Measurements from ENCODE around the gene ALX3. TPM values are rescaled to one million over a fixed set of nuclear protein-coding genes. Genes with fewer than 3 reads are reported as not detected.

The ALX3 gene
- total RNA-seq, result not detected

DNA sequence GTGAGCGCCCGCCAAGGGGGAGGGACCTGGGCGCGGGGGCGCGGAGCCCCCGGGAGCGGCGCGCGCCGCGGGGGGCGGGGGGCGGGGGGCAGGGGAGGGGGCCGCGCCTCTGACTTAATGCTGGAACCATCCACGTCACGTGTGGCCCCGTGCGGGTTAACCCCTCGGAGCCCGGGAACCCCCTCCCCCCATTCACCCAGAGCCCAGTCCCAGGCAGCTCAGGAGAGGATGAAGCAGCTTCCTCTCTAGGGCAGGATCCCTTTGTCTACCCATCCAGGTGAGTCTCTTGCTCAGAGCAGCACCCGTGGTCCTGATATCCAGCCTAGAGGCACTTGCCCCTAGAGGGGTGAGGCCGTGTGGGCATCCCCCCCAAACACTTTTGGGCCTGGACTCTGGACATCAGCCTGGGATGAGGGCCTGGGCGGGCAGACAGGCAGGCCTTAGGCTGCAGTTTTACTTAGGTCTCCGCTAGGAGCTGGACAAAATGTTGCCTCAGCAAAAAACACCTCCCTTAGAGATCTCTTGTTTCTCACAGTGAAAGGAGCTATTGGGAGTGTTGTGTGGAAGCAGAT, at the start of gene ALX3:
Gene ALX3 (minus strand): TSS at position 2 of the 572 bp plus-strand sequence. CDS start 60 bp downstream, outside the sequence.
- no peak for ATAC-seq

DNA sequence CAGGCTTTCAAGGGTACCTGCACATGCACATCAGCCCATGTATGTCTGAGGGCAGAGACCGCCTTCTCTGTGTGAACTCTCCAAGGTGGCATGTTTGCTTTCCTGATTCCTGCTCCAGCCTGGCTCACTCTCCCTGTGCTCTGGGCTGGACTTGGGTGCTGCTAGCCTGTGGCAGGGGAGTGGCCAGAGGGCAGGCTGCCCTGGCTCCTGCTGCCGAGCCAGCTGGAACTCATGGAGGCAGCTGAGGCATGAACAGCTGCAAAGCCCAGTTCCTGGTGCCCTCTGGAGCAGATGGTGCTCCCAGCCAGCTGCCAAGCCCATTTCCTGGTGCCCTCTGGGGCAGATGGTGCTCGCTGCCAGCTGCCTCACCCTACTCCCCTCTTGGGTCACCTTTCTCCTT, 49.4 kb upstream of the ALX3 start:
- ATAC-seq, result no peak

DNA sequence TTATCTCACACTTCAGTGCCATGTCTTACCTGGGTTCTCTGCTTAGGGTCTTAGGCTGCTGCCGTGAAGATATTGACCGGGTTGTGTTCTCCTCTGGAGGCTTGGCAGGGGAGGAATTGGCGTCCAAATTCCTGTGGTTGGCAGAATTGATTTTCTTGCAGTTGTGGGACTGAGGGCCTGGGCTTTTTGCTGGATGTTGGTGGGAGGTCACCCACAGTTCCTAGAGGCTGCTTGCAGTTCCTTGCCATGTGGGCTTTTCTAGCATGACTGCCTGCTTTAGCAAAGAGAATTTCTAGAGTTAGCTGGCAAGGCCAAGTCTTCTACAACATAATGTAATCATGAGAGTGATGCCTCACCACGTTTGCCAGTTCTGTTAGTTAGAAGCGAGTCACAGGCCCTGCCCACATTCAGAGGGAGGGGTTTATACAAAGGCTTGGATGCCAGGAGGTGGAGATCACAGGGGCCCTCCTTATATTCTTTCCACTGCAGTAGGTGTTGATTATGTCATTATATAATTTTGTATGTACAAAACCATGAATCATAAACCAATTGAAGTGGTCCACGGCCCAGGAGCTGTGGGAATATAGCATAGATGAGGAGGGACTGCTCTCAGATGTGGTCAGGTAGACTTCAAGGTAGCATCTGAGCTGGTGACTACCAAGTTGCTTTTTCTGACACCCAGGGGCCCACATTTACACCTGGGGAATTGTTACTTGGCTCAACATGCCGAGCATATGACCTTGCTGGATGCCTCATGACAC, 48.3 kb upstream of the ALX3 start:
- ATAC-seq, result no peak

DNA sequence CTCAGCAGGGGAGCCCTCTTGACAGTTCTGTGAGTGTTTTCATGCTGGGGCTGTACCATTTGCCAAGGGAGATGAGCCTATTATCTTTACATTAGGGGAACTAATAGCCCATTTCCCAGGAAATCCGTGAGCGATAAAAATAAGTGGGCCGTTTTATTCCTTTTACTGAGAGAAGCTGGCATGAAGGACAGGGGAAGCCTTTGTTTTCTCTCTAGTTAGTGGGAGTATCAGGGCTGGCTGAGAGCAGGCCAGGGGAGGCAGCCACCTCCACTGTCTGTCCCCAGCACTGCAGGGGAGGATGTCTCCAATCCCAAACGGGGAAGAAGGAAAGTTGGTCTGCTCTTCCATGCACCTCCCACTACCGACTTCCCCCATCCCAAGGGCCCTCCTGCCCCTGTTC, 44.3 kb upstream of the ALX3 start:
- ATAC-seq, result no peak

DNA sequence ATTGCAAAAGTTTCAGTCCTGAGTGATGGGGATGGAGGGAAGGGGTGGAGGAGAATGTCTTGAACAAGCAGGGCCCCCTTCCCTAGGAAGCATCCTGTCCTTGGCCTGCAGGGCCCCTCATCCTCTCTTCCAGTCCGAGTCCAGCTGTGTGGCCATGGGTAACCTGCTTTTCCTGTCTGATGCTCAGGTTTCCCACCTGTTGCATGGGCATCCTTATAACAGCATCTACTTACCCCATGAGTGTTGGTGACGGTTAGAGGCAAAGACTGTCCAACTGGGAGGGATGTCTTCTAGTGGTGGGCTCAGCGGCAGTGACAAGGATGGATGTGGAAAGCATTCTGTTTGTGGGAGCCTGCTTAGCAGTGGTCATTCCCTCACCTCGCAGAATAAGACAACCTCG, 43.7 kb upstream of the ALX3 start:
- ATAC-seq, result no peak

DNA sequence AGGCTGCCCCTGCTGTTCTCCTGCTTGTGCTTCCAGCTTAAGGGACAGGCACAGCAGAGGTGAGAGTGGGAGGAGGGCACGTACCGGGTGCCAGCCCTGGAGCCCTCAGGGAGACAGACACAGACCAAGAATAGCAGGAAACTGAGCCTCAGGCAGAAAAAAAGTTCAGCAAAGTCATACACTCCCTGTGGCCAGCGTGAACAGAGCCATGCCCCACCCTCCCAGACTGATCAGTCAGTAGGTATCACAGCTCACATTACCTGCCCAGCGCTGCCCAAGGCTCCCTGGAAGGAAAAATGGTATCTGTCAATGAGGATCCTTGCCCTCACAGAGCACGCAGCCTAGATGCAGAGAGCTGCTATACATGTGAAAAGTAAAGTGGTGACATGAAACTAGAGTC, 43.1 kb upstream of the ALX3 start:
- peak; percentile 41 for ATAC-seq

DNA sequence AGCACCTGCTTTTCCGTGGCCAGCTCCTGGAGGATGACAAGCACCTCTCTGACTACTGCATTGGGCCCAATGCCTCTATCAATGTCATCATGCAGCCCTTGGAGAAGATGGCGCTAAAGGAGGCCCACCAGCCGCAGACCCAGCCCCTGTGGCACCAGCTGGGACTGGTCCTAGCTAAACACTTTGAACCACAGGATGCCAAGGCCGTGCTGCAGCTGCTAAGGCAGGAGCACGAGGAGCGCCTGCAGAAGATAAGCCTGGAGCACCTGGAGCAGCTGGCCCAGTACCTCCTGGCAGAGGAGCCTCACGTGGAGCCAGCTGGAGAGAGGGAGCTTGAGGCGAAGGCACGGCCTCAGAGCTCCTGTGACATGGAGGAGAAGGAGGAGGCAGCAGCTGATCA, 42.2 kb upstream of the ALX3 start:
- ATAC-seq, result no peak

DNA sequence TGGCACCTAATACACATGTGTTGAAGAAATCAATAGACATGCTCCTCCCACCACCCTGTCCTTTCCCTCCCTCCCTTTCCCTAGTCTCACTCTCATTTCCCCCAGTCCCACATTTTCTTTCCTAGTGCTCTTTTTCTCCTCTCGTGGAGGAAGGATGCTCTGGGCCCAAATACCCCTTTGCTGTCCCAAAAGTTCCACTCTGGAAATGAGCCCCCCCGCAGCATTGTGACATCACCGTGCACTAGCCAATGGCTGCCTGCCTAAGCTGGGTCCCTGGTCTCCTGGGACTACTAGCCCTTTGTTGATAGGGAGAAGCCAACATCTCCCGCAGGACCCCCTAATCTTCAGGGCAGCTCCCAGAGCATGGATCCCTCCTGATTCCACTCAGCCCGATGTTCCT, 41.7 kb upstream of the ALX3 start, which contains the start of gene UBL4B:
Gene UBL4B (plus strand): TSS at position 301 of the 400 bp plus-strand sequence. CDS start 92 bp downstream, at position 393.
- no peak for ATAC-seq

DNA sequence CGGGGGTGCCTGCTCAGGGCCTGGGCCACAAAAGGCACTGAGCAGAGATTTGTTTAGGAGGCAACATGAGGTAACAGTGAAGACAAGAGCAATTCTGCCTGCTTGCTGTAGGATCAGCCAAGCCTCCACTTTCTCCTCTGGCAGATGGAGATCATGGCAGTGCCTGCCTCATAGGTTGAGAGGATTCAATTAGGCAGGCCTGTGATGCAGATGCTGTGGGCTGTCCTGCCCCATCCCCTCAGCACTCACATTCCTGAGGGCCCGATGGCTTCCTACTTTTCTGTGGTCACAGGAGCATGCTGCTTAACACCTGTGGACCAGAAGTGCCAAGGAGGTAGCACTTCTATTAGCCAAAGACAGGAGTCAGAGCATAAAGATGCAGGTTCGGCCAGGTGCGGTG, 40.6 kb upstream of the ALX3 start:
- ATAC-seq, result no peak

DNA sequence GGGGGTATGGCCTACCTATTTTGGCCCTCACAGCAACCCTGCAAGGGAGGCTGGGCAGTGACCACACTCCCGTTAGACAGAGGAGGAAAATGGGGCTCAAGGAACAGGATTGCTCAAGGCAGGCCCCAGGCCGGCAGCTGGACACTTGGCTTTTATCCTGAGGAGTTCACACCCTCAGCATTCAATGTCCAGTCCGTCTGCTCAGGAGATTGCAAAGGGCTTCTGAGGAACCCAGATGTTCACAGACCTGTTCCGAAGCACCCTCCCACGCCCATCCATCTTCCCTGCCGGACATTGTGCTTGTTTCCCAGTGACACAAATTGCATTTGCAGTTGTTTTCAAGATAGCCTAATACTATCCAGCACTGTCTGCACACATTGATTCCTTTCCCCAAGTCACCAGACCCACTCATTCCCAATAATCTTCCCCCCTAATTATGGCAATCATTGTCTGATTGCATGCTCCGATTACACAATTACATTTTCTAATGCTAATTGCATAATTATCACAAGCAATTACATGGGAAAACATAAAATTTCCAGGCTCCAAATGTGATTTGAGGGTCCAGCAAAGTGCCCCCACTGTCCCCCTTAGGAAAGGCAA, 37.5 kb upstream of the ALX3 start:
- no peak for ATAC-seq

DNA sequence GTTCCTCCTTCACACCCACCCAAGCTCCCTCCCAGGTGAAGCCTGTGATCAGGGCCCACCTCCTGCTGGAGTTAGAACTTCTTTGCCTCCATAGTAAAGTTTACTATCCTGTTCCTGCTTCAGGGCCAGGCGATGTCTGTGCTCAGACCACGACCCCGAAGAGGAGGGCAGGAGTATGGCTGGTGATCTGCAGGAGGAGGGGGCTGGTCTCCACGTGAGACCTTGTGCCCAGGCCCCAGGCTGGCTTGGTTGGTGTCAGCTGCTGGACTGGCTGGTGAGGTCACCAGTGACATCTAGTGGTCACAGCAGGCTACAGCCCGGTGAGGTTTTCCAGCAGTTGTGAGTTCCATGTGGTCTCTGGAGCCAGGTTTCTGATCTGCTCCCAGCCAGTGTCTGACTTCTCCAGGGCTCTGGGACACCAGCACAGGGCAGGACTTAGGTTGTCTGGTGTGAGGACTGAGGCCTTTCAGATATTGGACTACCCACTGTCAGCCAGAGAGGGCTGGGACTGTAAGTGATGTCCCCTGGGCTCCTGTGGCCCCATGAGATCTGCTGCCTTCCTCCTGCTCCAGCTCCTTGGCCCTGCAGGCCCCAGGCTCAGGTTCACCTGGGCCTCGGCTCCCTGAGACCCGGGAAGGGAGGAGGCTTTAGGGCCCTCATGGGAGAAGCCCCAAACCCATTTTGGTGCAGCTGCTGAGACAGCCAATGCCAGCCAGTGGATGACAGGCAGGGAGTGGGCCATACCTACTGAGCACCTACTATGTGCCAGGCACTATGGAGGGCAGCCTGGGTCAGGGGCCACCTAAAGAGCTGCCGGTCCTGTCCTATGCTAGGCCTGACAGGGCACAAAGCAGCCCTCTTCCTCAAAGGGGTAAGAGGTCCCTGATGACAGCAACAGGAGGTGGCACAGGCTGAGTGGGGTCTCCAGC, 35.8 kb upstream of the ALX3 start:
- ATAC-seq, result peak; percentile 76

DNA sequence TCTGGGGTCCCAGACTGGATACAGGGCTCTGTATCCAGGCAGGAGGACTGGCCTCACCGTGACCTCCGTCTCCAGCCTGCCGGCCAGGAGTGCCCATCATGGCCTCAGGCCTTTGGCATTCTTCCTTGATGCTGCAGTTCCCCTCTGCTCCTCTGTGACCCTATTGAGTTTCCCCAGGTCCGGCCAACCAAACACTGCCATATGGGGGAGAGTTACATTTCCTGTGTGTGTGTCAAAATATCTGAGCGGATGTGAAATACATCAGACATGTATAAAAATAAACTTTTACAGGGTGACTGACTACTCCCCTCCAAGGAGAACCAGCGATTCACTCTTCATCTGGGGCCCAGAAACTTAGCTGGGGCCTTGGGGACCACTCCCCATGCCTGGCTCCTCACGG, 31.6 kb upstream of the ALX3 start:
- no peak for ATAC-seq

DNA sequence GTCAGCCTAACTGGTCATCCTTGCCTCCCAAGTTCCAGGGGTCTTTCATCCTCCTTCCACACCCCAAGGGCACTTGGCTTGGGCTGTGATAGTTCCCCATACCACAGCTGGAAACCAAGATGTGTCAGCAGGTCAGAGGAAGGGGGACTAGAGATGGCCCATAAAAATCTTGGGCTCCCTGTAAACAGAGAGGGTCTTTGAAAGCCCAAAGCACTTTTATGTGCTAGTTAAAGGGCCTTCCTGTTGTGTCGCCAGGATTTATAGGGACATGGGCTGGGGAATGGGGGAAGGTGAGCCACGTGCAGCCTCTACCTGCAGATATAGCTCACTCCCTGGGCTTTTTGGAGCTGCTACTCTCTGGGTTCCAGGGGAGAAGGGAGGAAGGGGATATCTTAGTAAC, 29.9 kb upstream of the ALX3 start:
- no peak for ATAC-seq

DNA sequence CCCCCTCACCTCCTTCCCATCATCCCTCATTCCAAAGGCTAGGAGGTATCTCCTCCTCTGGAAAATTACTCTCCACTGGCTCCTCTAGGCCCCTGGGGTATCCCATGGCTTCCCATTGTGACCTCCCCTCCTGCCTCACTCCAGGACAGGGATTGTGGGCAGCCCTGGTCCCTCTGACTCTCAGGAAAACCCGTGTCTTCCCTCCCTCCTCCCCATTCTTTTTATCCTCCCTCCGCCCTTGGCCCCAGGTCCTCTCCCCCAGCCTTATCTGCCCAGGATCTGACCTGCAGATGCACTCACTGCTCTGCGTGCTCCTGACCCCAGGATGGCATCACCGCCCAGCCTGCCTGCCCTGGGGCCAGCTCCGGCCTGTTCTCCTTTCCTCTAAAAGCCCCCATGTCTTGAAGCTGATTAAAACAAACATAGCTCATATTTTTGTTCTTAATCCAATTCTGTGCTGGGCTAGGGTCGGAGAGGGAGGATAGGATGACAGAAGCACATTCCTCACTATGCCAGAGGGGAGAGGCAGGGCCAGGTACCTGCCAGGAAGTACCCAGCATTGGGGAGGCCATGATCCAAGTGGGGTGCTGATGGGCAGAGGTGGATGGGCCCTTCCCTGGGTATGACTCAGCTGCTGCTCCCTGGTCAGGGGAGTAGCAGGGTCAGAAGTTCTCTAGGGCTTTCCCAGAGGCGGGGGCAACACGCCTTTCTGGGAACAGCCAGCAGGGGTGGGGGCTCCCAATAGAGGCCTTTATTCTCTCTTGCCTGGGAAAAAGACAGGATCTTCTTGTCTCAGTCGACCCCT, 28.0 kb upstream of the ALX3 start:
- peak; percentile 44 for ATAC-seq

DNA sequence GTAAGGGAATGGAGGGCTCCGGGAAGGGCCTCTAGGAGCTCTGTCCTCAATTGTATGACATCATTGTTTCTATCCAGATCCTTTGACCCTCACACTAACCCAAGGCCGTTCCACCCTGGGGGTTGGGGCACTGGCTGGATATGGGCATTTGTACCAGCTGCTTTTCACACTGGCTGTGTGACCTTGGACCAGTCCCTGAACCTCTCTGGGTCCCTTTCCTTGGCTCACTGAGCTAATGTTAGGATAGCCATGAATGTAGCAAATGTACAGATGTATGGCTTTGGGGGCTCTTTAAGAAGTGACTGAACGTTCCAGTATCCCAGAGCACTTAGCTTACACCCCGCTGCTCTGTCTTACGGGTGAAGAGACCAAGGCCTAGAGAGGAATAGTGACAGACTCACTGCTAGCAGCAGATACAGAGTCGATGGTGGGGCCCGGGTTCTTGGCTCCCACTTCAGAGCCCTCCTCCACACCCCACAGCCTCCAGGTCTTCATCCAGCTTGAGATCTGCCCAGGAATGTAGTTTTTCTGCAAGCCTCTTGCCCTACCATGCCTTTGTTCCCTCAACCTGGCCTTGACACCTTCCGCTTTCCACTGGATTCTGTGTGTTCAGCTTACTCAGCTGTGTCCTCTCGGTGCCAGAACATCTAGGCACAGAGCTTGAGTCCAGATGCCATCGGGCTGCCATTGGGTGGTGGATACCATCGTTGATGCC, 27.2 kb upstream of the ALX3 start:
- ATAC-seq, result no peak

DNA sequence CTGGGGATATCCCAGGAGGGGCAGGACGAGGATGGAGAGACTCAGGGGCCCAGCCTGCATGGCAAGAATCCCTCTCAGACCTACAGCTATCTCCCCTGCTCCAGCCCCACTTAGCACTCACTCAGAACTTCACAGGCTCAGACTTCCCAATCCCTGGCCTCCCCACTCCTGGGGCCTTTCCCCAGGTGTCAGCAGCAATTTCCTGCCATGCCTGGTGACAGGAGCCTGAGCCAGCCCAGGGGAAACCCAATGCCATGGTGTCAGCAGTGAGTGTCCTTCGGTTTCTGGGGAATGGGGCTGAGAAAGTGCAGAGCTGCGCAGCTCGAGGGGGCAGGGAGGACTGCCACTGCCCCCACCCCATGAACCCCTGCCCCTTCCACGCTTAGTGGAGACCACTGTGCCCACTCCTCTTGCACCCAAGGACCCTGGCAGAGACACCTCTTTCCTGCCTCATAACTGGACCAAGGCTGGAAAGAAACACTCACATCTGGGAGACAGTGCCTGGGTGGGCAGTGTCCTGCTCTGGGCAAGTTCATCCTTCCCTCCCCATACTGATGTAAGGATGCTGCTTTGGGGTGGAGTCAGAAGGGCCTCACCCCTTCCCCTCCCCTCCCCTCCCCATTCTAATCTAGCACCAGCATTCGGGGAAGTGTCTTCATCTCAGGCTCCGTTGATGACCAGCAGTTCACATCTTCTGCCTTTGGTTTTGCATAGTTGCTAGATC, 24.6 kb upstream of the ALX3 start:
- no peak for ATAC-seq

DNA sequence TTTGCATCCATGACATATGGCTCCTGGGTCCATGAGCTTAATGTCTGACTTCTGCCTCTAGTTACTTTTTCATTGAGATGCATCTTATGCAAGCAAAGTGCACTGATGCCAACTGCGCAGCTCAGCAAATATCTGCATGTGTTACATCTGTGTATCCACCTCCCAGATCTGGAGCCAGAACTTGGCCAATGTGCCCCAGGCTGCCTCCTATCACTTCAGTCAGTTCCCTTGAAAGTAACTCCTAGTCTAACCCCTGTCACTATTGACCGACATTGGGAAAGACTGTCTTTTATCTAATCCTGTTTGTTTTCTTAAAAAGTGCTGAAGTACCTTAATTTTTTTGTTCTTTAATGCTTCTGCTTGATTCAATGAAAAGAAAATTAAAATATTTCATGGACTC, 22.5 kb upstream of the ALX3 start:
- no peak for ATAC-seq

DNA sequence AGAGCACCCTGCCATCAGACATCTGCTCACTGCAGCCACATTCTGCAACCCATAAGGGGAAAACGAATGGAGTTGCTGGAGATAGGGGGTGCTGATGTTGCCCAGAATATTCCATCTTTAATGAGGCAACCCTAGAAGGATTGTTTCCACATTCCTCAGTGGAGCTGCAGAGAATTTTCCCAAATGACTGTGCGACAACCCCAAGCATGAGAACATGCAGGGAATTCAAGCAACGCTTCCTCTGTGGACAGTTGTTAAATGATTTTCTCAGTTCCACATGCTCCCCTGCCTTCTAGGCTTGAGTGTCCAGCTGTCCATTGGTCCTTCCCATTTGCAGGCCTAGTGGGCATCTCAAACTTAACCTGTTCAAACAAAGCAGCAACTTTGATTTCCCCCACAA, 21.3 kb upstream of the ALX3 start:
- ATAC-seq, result no peak

DNA sequence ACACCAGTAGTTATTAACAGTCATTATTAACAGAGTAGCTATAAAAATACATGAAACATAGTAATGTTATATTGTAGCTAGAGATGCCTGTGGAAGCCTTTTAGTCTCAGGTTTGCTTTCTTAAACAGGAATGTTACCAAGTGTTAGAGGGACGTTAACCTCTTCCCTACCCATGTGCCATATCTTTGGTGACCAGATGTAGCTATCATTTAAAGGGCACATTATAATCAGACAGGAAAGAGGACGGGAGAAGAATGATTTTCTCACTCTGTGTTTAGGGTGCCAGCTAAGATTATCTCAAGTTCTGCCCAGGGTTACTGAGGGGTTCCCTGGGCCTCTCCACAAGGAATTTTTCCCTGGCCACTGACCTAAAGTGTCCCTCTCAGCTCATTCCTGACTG, 20.9 kb upstream of the ALX3 start:
- no peak for ATAC-seq

DNA sequence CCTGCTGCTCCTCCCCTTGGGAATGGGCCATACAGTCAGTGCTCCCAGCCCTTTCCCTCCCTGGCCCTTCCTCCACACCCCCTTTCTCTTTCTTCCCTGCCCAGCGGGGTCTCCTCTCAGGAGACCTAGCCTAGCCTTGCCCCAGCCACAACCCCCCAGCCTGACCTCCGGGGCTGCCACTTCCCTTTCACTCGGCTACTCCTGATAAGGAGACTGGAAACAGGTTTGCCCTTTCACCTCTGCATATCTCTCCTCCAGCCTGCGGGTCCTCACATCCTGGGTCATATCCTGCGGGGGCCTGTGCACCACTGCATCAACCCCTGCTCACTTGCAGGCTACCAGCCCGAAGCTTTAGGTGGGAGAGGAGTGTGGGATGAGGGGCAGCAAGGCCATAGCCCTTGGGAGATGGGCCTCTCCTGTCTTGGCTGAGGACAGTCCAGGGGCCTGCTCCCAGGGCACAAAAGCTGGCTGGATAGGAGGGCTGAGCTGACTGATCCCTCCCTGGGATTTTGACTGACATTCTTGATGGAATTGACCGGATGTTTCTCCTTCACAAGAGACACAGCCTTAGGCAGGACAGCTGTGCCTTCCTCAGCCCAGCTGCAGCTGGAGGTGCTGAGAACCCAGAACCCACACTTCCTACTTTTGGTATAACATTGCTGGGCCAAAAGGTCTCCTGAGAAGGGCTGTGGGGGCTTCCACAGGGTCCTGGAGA, 19.2 kb upstream of the ALX3 start:
- ATAC-seq, result no peak
